CD14-positive monocyte (primary cell): ENCODE measurements around the gene OR1F1. TPM values are rescaled to one million over a fixed set of nuclear protein-coding genes. Genes with fewer than 3 reads are reported as not detected.
A peak's percentile ranks its signal among the peaks of the same experiment; 100 is the strongest.

ENCODE experiments used
- DNase-seq, 3 donors: peaks; one replicate each; pipeline ENCODE4 v3.0.0-alpha.2; 2011 to 2022
- H2AFZ ChIP-seq: 2 replicates; pipeline ENCODE4 v1.6.0; 2012; ENCODE audit warnings: mild to moderate bottlenecking, low read depth, low read length, inconsistent platforms; ENCODE audit not compliant: insufficient read depth, poor library complexity, severe bottlenecking
- H3K27ac ChIP-seq, 2 donors: 1 replicate in 1 of 2; 2 replicates in 1 of 2; pipeline ENCODE4 v1.5.1; 2012 to 2013; ENCODE audit warnings: low read length in 2 of 2, control low read depth in 1 of 2, inconsistent platforms in 1 of 2, low read depth in 1 of 2, mild to moderate bottlenecking in 1 of 2
- H3K27me3 ChIP-seq, 2 donors: one replicate each; pipeline versions ENCODE4 v1.6.0 to v1.6.1; 2011 to 2013; ENCODE audit warnings: low read length in 2 of 2; ENCODE audit not compliant: control insufficient read depth in 2 of 2, insufficient read depth in 2 of 2
- H3K36me3 ChIP-seq, 2 donors: replicated peaks in 1 of 2; 1 replicate in 1 of 2; 2 replicates in 1 of 2; pipeline versions ENCODE4 v1.5.1 to v1.6.1; 2012 to 2013; ENCODE audit warnings: low read length in 2 of 2, control low read depth in 1 of 2, inconsistent platforms in 1 of 2, mild to moderate bottlenecking in 1 of 2; ENCODE audit not compliant: insufficient read depth in 2 of 2, control insufficient read depth in 1 of 2
- H3K4me1 ChIP-seq, 2 donors: 1 replicate in 1 of 2; 2 replicates in 1 of 2; pipeline versions ENCODE4 v1.5.1 to v1.6.1; 2012 to 2013; ENCODE audit warnings: low read length in 2 of 2, control low read depth in 1 of 2, inconsistent platforms in 1 of 2, mild to moderate bottlenecking in 1 of 2, moderate library complexity in 1 of 2; ENCODE audit not compliant: insufficient read depth in 2 of 2, control insufficient read depth in 1 of 2
- H3K4me2 ChIP-seq: replicated peaks from 2 replicates; pipeline ENCODE3; 2012; ENCODE audit warnings: low read length, moderate library complexity, mild to moderate bottlenecking; ENCODE audit not compliant: poor library complexity, severe bottlenecking; ENCODE audit errors: extremely low read depth
- H3K4me3 ChIP-seq, 3 experiments: fragments of 200-600 bp in 1 of 3; sonication (generic) in 1 of 3; replicated peaks in 1 of 3; 1 replicate in 2 of 3; 2 replicates in 1 of 3; pipeline ENCODE4 v1.5.1; 2011 to 2013; ENCODE audit warnings: low read length in 3 of 3, mild to moderate bottlenecking in 3 of 3, control low read depth in 2 of 3, low read depth in 2 of 3, inconsistent platforms in 1 of 3, moderate library complexity in 1 of 3
- H3K79me2 ChIP-seq: 2 replicates; pipeline ENCODE4 v1.6.0; 2012; ENCODE audit warnings: mild to moderate bottlenecking, control low read depth, inconsistent platforms, low read length, moderate library complexity; ENCODE audit not compliant: insufficient read depth
- H3K9ac ChIP-seq: 2 replicates; pipeline ENCODE4 v1.6.0; 2017; ENCODE audit warnings: low read length, mild to moderate bottlenecking; ENCODE audit not compliant: insufficient read depth, poor library complexity, severe bottlenecking
- H3K9me3 ChIP-seq, 2 donors: replicated peaks in 1 of 2; 1 replicate in 1 of 2; 2 replicates in 1 of 2; pipeline versions ENCODE4 v1.5.1 to v1.6.1; 2012 to 2013; ENCODE audit warnings: low read length in 2 of 2, control low read depth in 1 of 2; ENCODE audit not compliant: control insufficient read depth in 1 of 2, insufficient read depth in 1 of 2
- H4K20me1 ChIP-seq: 2 replicates; pipeline ENCODE4 v1.6.0; 2012; ENCODE audit warnings: mild to moderate bottlenecking, low read length, control low read depth, moderate library complexity; ENCODE audit not compliant: insufficient read depth
- H3K27ac Mint-ChIP-seq, 7 donors: one replicate each; pipeline ENCODE4 v1.8.0; 2020; ENCODE audit warnings: mild to moderate bottlenecking in 7 of 7, mixed read lengths in 7 of 7, moderate library complexity in 6 of 7, inconsistent platforms in 2 of 7
- H3K27me3 Mint-ChIP-seq, 3 donors: one replicate each; pipeline ENCODE4 v1.8.0; 2021 to 2022; ENCODE audit warnings: low read depth in 3 of 3, mild to moderate bottlenecking in 3 of 3, mixed read lengths in 3 of 3, moderate library complexity in 3 of 3, inconsistent platforms in 1 of 3
- H3K36me3 Mint-ChIP-seq, 2 donors: one replicate each; pipeline ENCODE4 v1.8.0; 2020; ENCODE audit warnings: mixed read lengths in 2 of 2, inconsistent platforms in 1 of 2, mild to moderate bottlenecking in 1 of 2
- H3K4me1 Mint-ChIP-seq: one replicate; pipeline ENCODE4 v1.8.0; 2020; ENCODE audit warnings: mild to moderate bottlenecking, mixed read lengths
- H3K4me3 Mint-ChIP-seq, 2 donors: one replicate each; pipeline ENCODE4 v1.8.0; 2020; ENCODE audit warnings: mild to moderate bottlenecking in 2 of 2, mixed read lengths in 2 of 2, moderate library complexity in 1 of 2
- H3K9me3 Mint-ChIP-seq, 7 donors: one replicate each; pipeline ENCODE4 v1.8.0; 2020 to 2022; ENCODE audit warnings: mixed read lengths in 7 of 7, mild to moderate bottlenecking in 6 of 7, moderate library complexity in 6 of 7, inconsistent platforms in 2 of 7
- CTCF ChIP-seq: fragments of 200-600 bp; IDR thresholded peaks from one replicate; pipeline ENCODE4 v1.8.0; 2022; ENCODE audit warnings: antibody characterized with exemption, mild to moderate bottlenecking
- WGBS: methylation state at CpG from one replicate; pipeline ENCODE4 v1.1.5; 2013; ENCODE audit warnings: missing lambda C conversion rate; ENCODE audit not compliant: insufficient coverage; 5-methylcytosine and 5-hydroxymethylcytosine counted together
- intact Hi-C, 2 donors: fragments of 100-400 bp; cut with micrococcal nuclease; formaldehyde crosslinking; loops; one replicate each; pipeline versions ENCODE4 v1.15.0 to v1.15.1; 2023
- polyA plus RNA-seq, 3 donors: library from polyadenylated mRNA; depleted of rRNA in 1 of 3; unstranded in 2 of 3; stranded (reverse) in 1 of 3; fragments of 300-500 nt in 2 of 3; fragments of >200 nt in 1 of 3; fragmentation: Illumina TruSeq in 2 of 3; gene quantifications; 1 replicate in 2 of 3; 2 replicates in 1 of 3; pipeline ENCODE4 v1.2.3, GENCODE V29; 2012 to 2021

Gene OR1F1
- polyA plus RNA-seq, 3 donors = not detected

GRCh38 chr16:3190949-3191353 lies 2.9 kb downstream of the OR1F1 start:
- Histone ChIP-seq H3K27me3 (peaks cover 73 to 97% of the 10 kb centered on the region in 2 donors), H3K27ac (no peak overlapping the region), H3K79me2 (no peaks in the 10 kb centered on the region), H3K36me3 (no peaks in the 10 kb centered on the region), H3K9ac (no peak overlapping the region), H2AFZ (no peak overlapping the region), H3K4me2 (no peak overlapping the region), H4K20me1 (no peaks in the 10 kb centered on the region), H3K9me3 (peaks cover 23 to 79% of the 10 kb centered on the region in 2 donors), H3K4me1 (peaks cover 17 to 20% of the 10 kb centered on the region in 2 donors), H3K4me3 (no peak overlapping the region)
- Mint-ChIP-seq H3K27ac (no peak overlapping the region), H3K36me3 (peaks cover 13 to 20% of the 10 kb centered on the region in 2 donors), H3K4me1 (peaks cover 29% of the 10 kb centered on the region), H3K27me3 (peaks cover 85 to 100% (median 100%) of the 10 kb centered on the region in 3 donors), H3K9me3 (peaks cover 16 to 77% (median 65%) of the 10 kb centered on the region in 7 donors), H3K4me3 (peak overlapping the region in 1 of 2 donors; percentile 83)
- intact Hi-C loops = no loop called here
- DNase-seq = no peak
- WGBS = 11% methylated on average over 12 of the region's 16 CpGs
- no peak for TF ChIP-seq CTCF

- no peaks in the 10 kb centered on the region for H3K36me3 ChIP-seq
- H3K27ac Mint-ChIP-seq = no peak overlapping the region
- H3K4me1 Mint-ChIP-seq = peaks cover 29% of the 10 kb centered on the region
- H3K4me3 ChIP-seq = no peak overlapping the region
- H3K27me3 Mint-ChIP-seq = peaks cover 72 to 98% (median 96%) of the 10 kb centered on the region in 3 donors
- H3K27ac ChIP-seq = no peak overlapping the region
- no peak for TF ChIP-seq CTCF
- H2AFZ ChIP-seq = no peak overlapping the region
- no peak overlapping the region for H3K4me2 ChIP-seq
- peaks cover 17 to 20% of the 10 kb centered on the region in 2 donors for H3K4me1 ChIP-seq
- H3K9ac ChIP-seq = no peak overlapping the region
- peaks cover 13 to 20% of the 10 kb centered on the region in 2 donors for H3K36me3 Mint-ChIP-seq
- no peaks in the 10 kb centered on the region for H4K20me1 ChIP-seq
- intact Hi-C loops = no loop called here
- peak overlapping the region in 1 of 2 donors; percentile 83 for H3K4me3 Mint-ChIP-seq
- no peaks in the 10 kb centered on the region for H3K79me2 ChIP-seq
- peaks cover 16 to 68% (median 60%) of the 10 kb centered on the region in 7 donors for H3K9me3 Mint-ChIP-seq
- no peak for DNase-seq
- H3K27me3 ChIP-seq = peaks cover 61 to 95% of the 10 kb centered on the region in 2 donors
- peaks cover 23 to 70% of the 10 kb centered on the region in 2 donors for H3K9me3 ChIP-seq
- WGBS = 49% methylated on average over 32 of the region's 36 CpGs
Measured at GRCh38 chr16:3192476-3193019, 4.5 kb downstream of the OR1F1 start.
